Activated CD8-positive, alpha-beta T cell treated with anti-CD3 and anti-CD28 coated beads for 36 hours (primary cell): ENCODE measurements around the gene SDHAF2. TPM values are rescaled to one million over a fixed set of nuclear protein-coding genes. Genes with fewer than 3 reads are reported as not detected.

Experiments
- ATAC-seq: fragments of 200-7000 bp; cut with Tn5 transposase; one replicate; pipeline ENCODE4 v1.10.0; 2021; ENCODE audit warnings: mild to moderate bottlenecking, moderate library complexity
- CTCF ChIA-PET: fragments of 350-600 bp; sonication (Branson Sonifier 250); formaldehyde crosslinking; loops from one replicate; lab custom pipeline; 2021; ENCODE audit warnings: antibody characterized with exemption; lab: Charles Lee
- POLR2A ChIA-PET: fragments of 350-600 bp; sonication (Branson Sonifier 250); formaldehyde crosslinking; loops from one replicate; lab custom pipeline; 2021; ENCODE audit warnings: antibody characterized with exemption; lab: Charles Lee
- DNase-seq: peaks from one replicate; pipeline ENCODE4 v3.0.0-alpha.2; 2020
- H3K27ac Mint-ChIP-seq: one replicate; pipeline ENCODE4 v1.8.0; 2021; ENCODE audit warnings: mild to moderate bottlenecking, mixed read lengths
- H3K27me3 Mint-ChIP-seq: one replicate; pipeline ENCODE4 v1.8.0; 2021; ENCODE audit warnings: mixed read lengths
- H3K36me3 Mint-ChIP-seq: one replicate; pipeline ENCODE4 v1.8.0; 2021; ENCODE audit warnings: low read depth, mixed read lengths
- H3K4me1 Mint-ChIP-seq: one replicate; pipeline ENCODE4 v1.8.0; 2021; ENCODE audit warnings: low read depth, mixed read lengths
- H3K4me3 Mint-ChIP-seq: one replicate; pipeline ENCODE4 v1.8.0; 2021; ENCODE audit warnings: mild to moderate bottlenecking, moderate library complexity, mixed read lengths
- H3K9me3 Mint-ChIP-seq: one replicate; pipeline ENCODE4 v1.8.0; 2021; ENCODE audit warnings: mixed read lengths
- CTCF ChIP-seq: fragments of 200-600 bp; IDR thresholded peaks from one replicate; pipeline ENCODE4 v1.8.0; 2022; ENCODE audit warnings: antibody characterized with exemption, mild to moderate bottlenecking
- intact Hi-C: fragments of 100-400 bp; cut with micrococcal nuclease; formaldehyde crosslinking; loops from one replicate; pipeline ENCODE4 v1.10.0; 2022
- total RNA-seq, 2 experiments: library from RNA; stranded (reverse); gene quantifications; one replicate each; pipeline ENCODE4 v1.2.3, GENCODE V29; 2021

Gene SDHAF2
- total RNA-seq, 2 experiments from 2014 or later: 33.6 to 35.3 TPM

DNA sequence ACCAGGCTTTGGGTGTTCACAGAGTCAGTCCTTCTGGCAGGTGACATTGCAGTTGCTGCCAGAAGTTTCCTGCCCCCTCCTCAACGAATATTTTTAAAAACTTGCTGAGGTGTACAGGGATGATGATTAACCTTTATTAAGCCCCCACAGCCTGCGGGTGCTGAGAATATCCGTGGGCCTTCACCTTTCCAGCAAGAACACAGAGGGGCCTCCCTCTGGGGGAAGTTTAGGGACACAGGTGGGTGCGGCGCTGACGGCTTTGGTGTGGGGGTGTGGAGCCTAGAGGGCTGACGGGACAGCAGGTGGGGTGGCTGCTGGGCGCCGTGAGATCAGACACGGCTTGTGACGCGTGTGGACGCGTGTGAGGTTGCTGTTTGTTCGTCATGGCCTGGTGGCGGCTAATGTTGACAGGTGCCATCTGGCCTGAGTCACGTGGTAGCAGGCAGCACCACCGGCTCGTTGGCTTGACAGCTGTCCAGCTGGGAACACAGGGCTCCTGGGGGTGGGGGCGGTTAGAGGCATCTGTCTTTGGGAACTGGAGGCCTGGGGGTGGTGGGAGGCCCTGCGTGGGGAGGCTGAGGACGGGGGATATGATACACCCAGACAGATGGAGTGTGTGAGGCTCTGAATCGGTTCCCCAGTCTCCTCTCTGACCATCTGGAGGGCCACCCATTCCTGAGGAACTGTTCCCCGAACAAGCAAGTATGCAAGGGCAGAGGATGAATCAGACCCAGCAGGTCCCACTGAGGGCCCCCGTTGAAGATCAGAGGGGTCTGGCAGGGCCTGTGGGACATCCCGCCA lies 66.1 kb downstream of the SDHAF2 start:
- H3K27ac Mint-ChIP-seq: no peak overlapping the region
- intact Hi-C loops: no loop called here
- H3K36me3 Mint-ChIP-seq: no peaks in the 10 kb centered on the region

More for the DNA sequence above, 66.1 kb downstream of the SDHAF2 start:
- Mint-ChIP-seq H3K9me3 (no peaks in the 10 kb centered on the region), H3K27me3 (peaks cover 1% of the 10 kb centered on the region), H3K4me1 (no peaks in the 10 kb centered on the region), H3K4me3 (no peak overlapping the region)
- DNase-seq (no peak), ATAC-seq (no peak)
- TF ChIP-seq CTCF: no peak
- ChIA-PET POLR2A (no interaction called here), CTCF (interaction anchor here (1.8 kb wide), 1 partner anchor 21 kb away, joined by 9 read pairs; no protein-coding TSS in a partner anchor)

Other genes starting within 250 kb of the SDHAF2 start
- gene PGA3, start 226.6 kb upstream of the SDHAF2 start, total RNA-seq: not detected
- gene PGA4, start 207.8 kb upstream of the SDHAF2 start, total RNA-seq: not detected
- gene PGA5, start 188.9 kb upstream of the SDHAF2 start, total RNA-seq: not detected
- 10 to 100 TPM; 23.3 to 25.8 TPM for gene VWCE, start 134.8 kb upstream of the SDHAF2 start, total RNA-seq
- 100 to 1,000 TPM; 269 to 270 TPM for gene DDB1, start 97.0 kb upstream of the SDHAF2 start, total RNA-seq
- 10 to 100 TPM; 79.1 to 86.3 TPM for gene TKFC, start 96.9 kb upstream of the SDHAF2 start, total RNA-seq
- 10 to 100 TPM; 32.4 to 33.5 TPM for gene CYB561A3, start 68.2 kb upstream of the SDHAF2 start, total RNA-seq
- 10 to 100 TPM; 38.6 to 47.0 TPM for gene TMEM138, start 67.8 kb upstream of the SDHAF2 start, total RNA-seq
- 1 to 10 TPM; 8.6 to 9.3 TPM for gene TMEM216, start 37.5 kb upstream of the SDHAF2 start, total RNA-seq
- 100 to 1,000 TPM in 1 of 2 experiments, 10 to 100 TPM in 1; 98.5 to 105 TPM for gene CPSF7, start 149 bp upstream of the SDHAF2 start, total RNA-seq
- gene LRRC10B, start 78.6 kb downstream of the SDHAF2 start, total RNA-seq: not detected
- not detected for gene SYT7, start 151.0 kb downstream of the SDHAF2 start, total RNA-seq